Gastrocnemius medialis (tissue), 4 donors: ENCODE results near the gene SUMO3.

Experiments
- CTCF ChIP-seq, 5 experiments: fragments of 450-650 bp in 3 of 5; fragments of 200-600 bp in 2 of 5; sonication (generic) in 2 of 5; IDR thresholded peaks in 4 of 5; conservative IDR thresholded peaks in 1 of 5; 1 replicate in 4 of 5; 2 replicates in 1 of 5; pipeline ENCODE4 v1.5.1; 2016 to 2019; ENCODE audit warnings: antibody characterized with exemption in 5 of 5, mild to moderate bottlenecking in 3 of 5, moderate library complexity in 3 of 5
- POLR2A ChIP-seq, 2 donors: fragments of 450-650 bp; IDR thresholded peaks; one replicate each; pipeline ENCODE4 v1.6.1; 2017; ENCODE audit warnings: antibody characterized with exemption in 2 of 2, mild to moderate bottlenecking in 2 of 2, moderate library complexity in 2 of 2

GRCh38 chr21:44764319-44765230 lies 53.3 kb downstream of the SUMO3 start:
- TF ChIP-seq CTCF (IDR thresholded peaks at IDR 0.05 in 4 of 5, conservative IDR thresholded peaks at IDR 0.05 in 1 of 5) (no peak), POLR2A (IDR thresholded peaks at IDR 0.05) (no peak)
